HG03103 (cell line): ENCODE results near the gene HOXC10.

Source experiments
- ATAC-seq: cut with Tn5 transposase; IDR thresholded peaks from one replicate; pipeline ENCODE4 v1.9.1; 2021; ENCODE audit warnings: low read depth; ENCODE audit not compliant: unreplicated experiment

Gene HOXC10

GRCh38 chr12:54024581-54025305, 39.8 kb downstream of the HOXC10 start:
- no peak for ATAC-seq

DNA sequence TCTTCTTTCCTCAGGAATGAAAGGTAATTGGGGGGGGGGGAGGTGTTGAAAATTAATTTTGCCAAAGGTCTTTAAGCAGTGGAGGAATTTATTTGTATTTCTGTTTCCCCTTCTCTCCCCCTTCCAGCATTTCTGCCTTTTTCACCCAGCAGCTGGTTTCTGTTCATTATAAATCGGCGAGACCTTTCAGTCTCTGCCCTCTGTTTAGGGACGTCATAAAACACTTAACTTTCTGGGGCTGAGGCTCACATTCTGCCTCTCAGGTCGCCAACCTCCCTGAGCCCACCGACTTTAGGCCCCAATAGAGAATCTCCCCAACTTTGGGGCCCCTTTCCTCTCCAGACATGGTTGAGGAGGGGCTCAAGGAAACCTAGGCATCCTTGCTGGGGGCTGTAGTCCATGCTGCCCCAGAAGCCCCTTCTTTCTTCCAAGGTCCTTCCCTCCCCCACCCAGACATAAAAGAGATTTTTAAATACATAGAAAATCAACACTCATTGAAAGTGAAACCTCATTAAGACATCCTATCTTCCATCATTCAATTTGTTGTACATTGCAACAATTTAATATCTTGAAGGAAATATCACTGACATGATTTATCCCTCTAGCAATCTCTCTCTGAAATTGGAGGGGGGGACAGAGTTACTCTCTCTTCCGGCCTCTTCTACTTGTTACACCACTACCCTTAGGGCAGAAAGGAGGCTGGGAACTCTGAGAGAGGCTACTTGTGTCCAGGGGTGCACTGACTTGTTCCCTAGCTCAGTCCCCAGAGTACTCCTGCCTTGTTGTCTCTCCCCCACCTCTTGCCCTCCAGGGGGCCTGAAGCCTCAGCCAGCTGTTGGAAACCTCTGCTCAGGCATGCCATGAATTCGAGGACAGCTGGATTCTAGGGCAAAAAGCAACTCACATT, 40.8 kb downstream of the HOXC10 start:
- no peak for ATAC-seq

GRCh38 chr12:54026640-54027441, 41.9 kb downstream of the HOXC10 start:
- no peak for ATAC-seq

- ATAC-seq: no peak
These were observed 42.5 kb downstream of the HOXC10 start for GRCh38 chr12:54027442-54027786.

GRCh38 chr12:54028314-54029201, 43.6 kb downstream of the HOXC10 start, which contains the start of gene HOXC6:
Gene HOXC6 (plus strand): TSS chr12:54028440. CDS start chr12:54028522, 82 bp downstream.
- ATAC-seq: no peak

GRCh38 chr12:54029529-54030441, 44.8 kb downstream of the HOXC10 start:
- ATAC-seq: no peak

- no peak for ATAC-seq
These were observed 45.5 kb downstream of the HOXC10 start for GRCh38 chr12:54030442-54030801.

DNA sequence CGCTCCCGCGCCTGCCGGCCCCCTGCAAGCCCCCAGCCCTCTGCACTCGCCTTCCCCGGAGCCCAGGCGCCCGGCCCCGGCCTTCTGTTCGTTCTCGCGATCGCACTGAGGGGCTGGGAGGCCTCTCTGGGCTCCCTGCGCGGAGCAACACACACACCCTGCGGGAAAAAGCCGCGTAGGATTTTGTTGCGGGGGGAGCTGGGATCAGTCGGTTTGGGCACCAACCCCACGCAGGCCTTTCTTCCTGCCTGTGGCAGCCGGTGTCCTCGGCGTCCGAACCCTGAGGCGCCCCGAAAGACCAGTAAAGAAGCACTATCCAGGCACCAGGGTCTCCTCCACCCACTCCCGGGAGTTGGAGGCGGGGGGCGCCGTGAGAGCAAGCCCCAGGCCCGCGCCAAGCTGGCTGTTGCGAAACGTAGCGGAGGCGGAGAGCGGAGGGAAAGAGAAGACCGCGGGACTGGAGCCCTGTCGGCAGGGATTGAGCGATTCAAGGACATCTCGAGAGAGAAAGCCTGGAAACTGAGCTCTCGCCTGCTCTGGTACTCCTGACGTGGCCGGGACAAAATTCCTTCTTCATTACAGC, 46.0 kb downstream of the HOXC10 start:
- ATAC-seq: no peak

- no peak for ATAC-seq
These were observed 46.5 kb downstream of the HOXC10 start for GRCh38 chr12:54031480-54031879.

DNA sequence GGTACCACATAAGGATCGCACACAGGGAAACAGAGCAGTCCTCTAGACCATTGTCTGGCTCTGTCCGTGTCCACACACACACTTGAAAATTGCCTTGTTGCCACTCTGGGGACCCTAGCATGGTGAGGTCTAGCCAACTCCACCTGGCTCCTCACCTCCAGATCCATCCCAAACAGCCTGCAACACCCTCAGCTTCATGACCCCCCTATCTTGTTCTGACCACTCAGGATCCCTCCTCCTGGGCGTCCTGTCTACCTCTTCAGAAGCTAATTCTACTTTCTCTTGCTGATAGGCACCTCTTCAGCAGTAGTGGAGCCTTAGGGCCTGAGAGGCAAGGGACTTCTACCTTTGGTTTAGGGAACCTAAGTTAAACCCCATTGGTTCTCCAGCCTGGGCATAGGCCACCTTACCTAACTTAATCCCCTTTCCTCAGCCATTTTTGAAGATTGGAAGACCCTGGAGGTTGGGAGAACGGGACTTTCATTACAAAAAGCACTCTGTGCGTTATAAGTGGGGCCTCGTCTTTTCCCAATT, 47.2 kb downstream of the HOXC10 start:
- ATAC-seq: no peak

GRCh38 chr12:54032627-54033100, 47.7 kb downstream of the HOXC10 start, which contains the start of gene HOXC5:
Gene HOXC5 (plus strand): TSS chr12:54033050. CDS start chr12:54033123, 73 bp downstream.
- ATAC-seq: no peak

GRCh38 chr12:54033106-54033979, 48.4 kb downstream of the HOXC10 start:
- no peak for ATAC-seq

DNA sequence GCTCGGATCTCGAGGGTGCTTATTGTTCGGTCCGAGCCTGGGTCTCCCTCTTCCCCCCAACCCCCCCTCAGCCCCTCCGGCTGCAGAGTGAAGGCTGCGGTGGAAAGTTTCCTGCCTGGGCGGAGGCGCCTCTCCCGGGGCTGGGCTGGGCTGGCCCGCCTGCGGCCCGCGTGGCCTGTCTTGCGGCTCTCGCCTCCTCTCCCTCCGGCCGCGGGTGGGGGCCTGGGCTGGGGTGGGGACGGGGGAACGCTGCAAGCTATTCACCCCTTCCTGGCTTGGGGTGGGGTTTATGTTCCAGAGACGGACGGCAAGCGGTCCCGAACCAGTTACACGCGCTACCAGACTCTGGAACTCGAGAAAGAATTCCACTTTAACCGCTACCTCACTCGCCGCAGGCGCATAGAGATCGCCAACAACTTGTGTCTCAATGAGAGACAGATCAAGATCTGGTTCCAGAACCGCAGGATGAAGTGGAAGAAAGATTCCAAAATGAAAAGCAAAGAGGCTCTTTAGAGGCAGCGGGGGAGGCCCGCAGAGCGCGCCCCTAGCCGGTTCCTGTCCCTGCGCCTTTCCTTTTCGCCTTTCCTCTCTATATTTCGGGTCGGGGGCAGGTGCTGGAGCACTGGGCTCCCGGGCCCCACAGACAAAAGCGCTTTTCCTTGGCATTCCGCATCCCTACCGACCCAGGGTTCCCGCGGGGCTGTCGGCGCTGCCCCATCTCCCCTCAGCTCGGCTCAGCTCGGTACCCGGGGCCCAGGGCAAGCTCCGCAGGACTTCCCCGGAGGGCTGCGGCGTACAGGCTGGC, 49.2 kb downstream of the HOXC10 start:
- no peak for ATAC-seq

DNA sequence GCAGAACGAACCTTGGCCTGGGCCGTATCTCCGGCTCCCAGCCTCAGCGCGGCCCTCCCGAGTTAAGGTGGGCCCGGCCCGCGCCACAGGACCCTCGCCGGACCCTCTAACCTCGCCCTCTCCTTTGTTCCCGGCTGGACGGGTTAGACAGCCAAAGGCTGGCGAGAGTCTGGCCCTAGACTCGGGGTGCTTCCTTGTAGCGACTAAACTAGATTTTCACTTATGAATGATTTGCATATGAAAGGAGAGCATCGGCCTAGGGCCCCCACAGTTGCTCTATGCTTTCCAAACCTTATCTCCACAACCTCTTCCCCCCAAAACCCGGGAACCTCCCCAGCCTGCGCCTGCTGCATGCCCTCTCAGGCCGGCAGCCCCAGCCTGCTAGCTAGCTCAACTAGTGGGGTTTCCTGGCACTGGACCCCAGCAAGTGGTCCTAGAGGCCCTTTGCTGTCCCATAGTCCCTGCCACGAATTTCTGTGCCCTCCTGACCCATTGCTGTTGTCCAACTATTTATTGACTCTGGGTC, 49.9 kb downstream of the HOXC10 start:
- ATAC-seq: no peak

DNA sequence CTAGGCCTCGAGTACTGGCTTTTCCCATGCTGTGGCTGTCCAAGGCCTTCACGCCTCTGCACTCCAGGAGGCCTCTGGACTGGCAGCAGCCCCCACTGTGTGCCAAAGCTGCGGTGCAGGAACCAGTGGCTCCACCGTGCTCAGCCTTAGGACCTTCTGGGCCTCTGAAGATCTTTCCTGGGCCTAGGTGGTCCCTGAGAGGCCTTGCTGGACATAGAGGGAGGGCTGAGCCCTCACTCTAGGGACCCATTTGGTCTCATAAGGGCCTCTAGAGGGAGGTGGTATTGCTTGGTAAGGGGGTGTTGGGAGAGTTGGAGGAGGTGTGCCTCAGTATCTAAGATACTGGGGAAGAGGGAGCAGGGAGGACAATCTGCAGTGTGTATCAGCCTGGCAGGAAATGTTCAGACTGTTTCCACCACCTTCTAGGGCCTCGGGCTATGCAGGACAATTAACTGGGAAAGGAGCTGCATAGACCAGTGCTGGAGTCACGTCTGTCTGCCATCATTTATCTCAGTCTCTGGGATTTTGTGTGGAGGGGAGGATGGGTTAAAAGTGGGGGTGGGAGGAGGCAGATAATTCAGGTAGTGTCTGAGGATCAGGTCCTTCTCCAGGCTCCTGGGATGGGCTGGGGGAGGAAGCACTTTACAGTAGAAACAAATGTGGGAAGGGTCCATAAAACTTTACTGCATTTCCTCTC, 50.8 kb downstream of the HOXC10 start:
- no peak for ATAC-seq
